Esophagus squamous epithelium (tissue), 5 donors: ENCODE data around the gene RBM6. TPM values are rescaled to one million over a fixed set of nuclear protein-coding genes. Genes with fewer than 3 reads are reported as not detected.
"Not testable (repeated sequence)": the region's sequence is repeated elsewhere in the genome, so short reads cannot be mapped to it uniquely, and the experiment has no call there.

Experiments
- DNase-seq: peaks from one replicate; lab custom pipeline; 2025; lab: John Stamatoyannopoulos, UW
- H3K27ac ChIP-seq, 4 donors: fragments of 200-600 bp; sonication (generic); one replicate each; pipeline ENCODE4 v1.5.1; 2016 to 2019; ENCODE audit warnings: mild to moderate bottlenecking in 1 of 4
- H3K27me3 ChIP-seq, 4 donors: fragments of 200-600 bp; sonication (generic); 1 replicate in 3 of 4; 2 replicates in 1 of 4; pipeline versions ENCODE4 v1.5.1 to v1.6.0; 2017 to 2021; ENCODE audit warnings: antibody characterized with exemption in 1 of 4
- H3K36me3 ChIP-seq, 3 donors: fragments of 200-600 bp; sonication (generic); one replicate each; pipeline ENCODE4 v1.5.1; 2016 to 2019
- H3K4me1 ChIP-seq, 3 donors: fragments of 200-600 bp; sonication (generic); one replicate each; pipeline ENCODE4 v1.5.1; 2017 to 2019
- H3K4me3 ChIP-seq, 4 donors: fragments of 200-600 bp; sonication (generic); 1 replicate in 3 of 4; 2 replicates in 1 of 4; pipeline ENCODE4 v1.5.1; 2016 to 2019; ENCODE audit warnings: mild to moderate bottlenecking in 2 of 4, moderate library complexity in 1 of 4
- H3K9me3 ChIP-seq, 3 donors: fragments of 200-600 bp; sonication (generic); one replicate each; pipeline ENCODE4 v1.5.1; 2016 to 2019
- CTCF ChIP-seq, 6 experiments: fragments of 450-650 bp in 4 of 6; fragments of 200-600 bp in 2 of 6; sonication (generic) in 2 of 6; IDR thresholded peaks; one replicate each; pipeline ENCODE4 v1.5.1; 2016 to 2019; ENCODE audit warnings: antibody characterized with exemption in 6 of 6, mild to moderate bottlenecking in 4 of 6, moderate library complexity in 4 of 6
- POLR2A ChIP-seq, 4 donors: fragments of 450-650 bp; IDR thresholded peaks; one replicate each; pipeline ENCODE4 v1.6.1; 2017; ENCODE audit warnings: antibody characterized with exemption in 4 of 4, mild to moderate bottlenecking in 4 of 4, moderate library complexity in 3 of 4
- WGBS, 2 donors: methylation state at CpG; one replicate each; pipeline ENCODE4 v1.1.5; 2018; 5-methylcytosine and 5-hydroxymethylcytosine counted together
- intact Hi-C: fragments of 100-400 bp; cut with DNase I; formaldehyde crosslinking; loops from one replicate; pipeline ENCODE4 v1.15.0; 2022
- total RNA-seq, 4 donors: library from RNA; depleted of rRNA; stranded (reverse); fragments of >200 nt; gene quantifications; one replicate each; pipeline ENCODE4 v1.1.0, GENCODE V29; 2016
- donor health status: DM: yes; HTN: yes; CAD: no.

The RBM6 gene
- total RNA-seq, 4 donors from 2014 or later, result 32.2 to 85.1 (median 42.7) TPM

DNA sequence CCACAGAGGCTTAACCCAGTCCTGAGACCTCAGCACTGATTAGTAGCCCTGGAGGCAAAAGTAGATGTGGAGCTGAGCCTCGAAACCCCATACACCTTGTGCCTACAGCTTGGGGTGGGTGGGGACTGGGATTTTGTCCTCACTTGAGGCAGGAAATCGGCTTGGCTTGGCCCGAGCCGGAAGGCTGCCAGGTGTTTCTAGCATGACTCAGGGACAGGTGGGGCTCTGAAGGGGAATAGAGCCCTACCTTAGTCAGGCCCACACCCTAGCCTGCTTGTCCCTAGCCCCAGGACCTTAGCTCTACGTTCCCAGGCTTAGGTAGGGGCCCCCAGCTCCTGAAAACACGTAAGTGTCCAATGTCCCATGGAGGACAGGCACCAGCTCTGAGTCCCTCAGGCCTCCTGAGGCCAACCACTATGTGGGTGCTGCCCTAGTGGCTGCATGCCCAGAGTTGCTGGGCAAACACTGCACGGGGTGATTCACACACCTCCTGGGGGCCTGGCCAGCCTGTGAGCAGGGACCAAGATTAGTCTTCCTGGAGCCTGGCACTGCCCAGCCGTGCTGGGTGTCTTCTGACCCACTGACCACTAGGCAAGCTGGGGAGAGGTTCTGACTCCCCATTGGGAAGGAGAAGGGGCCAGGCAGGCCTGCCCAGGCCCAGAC lies 39.3 kb upstream of the RBM6 start:
- DNase-seq, result no peak
- H3K4me1 ChIP-seq, result peaks cover 36 to 73% (median 38%) of the 10 kb centered on the region in 3 donors
- TF ChIP-seq CTCF (IDR thresholded peaks at IDR 0.05), result no peak
- TF ChIP-seq POLR2A (IDR thresholded peaks at IDR 0.05), result peak in 1 of 4 donors; percentile 41
- WGBS, 2 donors, result 18 to 43% methylated on average over 2 of the region's 8 CpGs
- peaks cover 0 to 31% (median 0%) of the 10 kb centered on the region in 3 donors for H3K36me3 ChIP-seq
- no peaks in the 10 kb centered on the region for H3K27me3 ChIP-seq
- peak overlapping the region; percentile 84 to 91 (median 88) for H3K27ac ChIP-seq
- intact Hi-C loops, result loop anchor here (5.0 kb wide), 1 partner anchor 98 kb away; the partner anchor contains the start of gene INKA1
- H3K4me3 ChIP-seq, result peak overlapping the region in 3 of 4 donors; percentile 12 to 63 (median 48)
- no peaks in the 10 kb centered on the region for H3K9me3 ChIP-seq

- Histone ChIP-seq H3K4me3 (peak overlapping the region; percentile 28 to 63 (median 50)), H3K27ac (peak overlapping the region; percentile 84 to 91 (median 88)), H3K27me3 (no peaks in the 10 kb centered on the region), H3K9me3 (no peaks in the 10 kb centered on the region), H3K4me1 (peaks cover 46 to 83% (median 49%) of the 10 kb centered on the region in 3 donors), H3K36me3 (peaks cover 0 to 21% (median 0%) of the 10 kb centered on the region in 3 donors)
- WGBS, 2 donors, result 38 to 41% methylated on average over 3 to 5 of the region's 11 CpGs
- no peak for DNase-seq
- intact Hi-C loops, result loop anchor here (5.0 kb wide), 1 partner anchor 99 kb away; the partner anchor contains the start of gene INKA1
- TF ChIP-seq CTCF (IDR thresholded peaks at IDR 0.05), result no peak
- TF ChIP-seq POLR2A (IDR thresholded peaks at IDR 0.05), result no peak
Observed at GRCh38 chr3:49901366-49902339, 38.3 kb upstream of the RBM6 start.

GRCh38 chr3:49902511-49903345 lies 37.2 kb upstream of the RBM6 start:
- Histone ChIP-seq H3K36me3 (peaks cover 0 to 10% (median 0%) of the 10 kb centered on the region in 3 donors), H3K4me1 (peaks cover 48 to 86% (median 49%) of the 10 kb centered on the region in 3 donors), H3K9me3 (no peaks in the 10 kb centered on the region), H3K27ac (peak overlapping the region; percentile 84 to 91 (median 88)), H3K4me3 (peak overlapping the region; percentile 28 to 63 (median 50)), H3K27me3 (no peaks in the 10 kb centered on the region)
- 40 to 60% methylated on average over 1 to 13 of the region's 44 CpGs for WGBS, 2 donors
- no peak for TF ChIP-seq POLR2A (IDR thresholded peaks at IDR 0.05)
- TF ChIP-seq CTCF (IDR thresholded peaks at IDR 0.05), result no peak
- intact Hi-C loops, result loop anchor here (5.0 kb wide), 1 partner anchor 100 kb away; the partner anchor contains the start of gene INKA1
- no peak for DNase-seq

DNA sequence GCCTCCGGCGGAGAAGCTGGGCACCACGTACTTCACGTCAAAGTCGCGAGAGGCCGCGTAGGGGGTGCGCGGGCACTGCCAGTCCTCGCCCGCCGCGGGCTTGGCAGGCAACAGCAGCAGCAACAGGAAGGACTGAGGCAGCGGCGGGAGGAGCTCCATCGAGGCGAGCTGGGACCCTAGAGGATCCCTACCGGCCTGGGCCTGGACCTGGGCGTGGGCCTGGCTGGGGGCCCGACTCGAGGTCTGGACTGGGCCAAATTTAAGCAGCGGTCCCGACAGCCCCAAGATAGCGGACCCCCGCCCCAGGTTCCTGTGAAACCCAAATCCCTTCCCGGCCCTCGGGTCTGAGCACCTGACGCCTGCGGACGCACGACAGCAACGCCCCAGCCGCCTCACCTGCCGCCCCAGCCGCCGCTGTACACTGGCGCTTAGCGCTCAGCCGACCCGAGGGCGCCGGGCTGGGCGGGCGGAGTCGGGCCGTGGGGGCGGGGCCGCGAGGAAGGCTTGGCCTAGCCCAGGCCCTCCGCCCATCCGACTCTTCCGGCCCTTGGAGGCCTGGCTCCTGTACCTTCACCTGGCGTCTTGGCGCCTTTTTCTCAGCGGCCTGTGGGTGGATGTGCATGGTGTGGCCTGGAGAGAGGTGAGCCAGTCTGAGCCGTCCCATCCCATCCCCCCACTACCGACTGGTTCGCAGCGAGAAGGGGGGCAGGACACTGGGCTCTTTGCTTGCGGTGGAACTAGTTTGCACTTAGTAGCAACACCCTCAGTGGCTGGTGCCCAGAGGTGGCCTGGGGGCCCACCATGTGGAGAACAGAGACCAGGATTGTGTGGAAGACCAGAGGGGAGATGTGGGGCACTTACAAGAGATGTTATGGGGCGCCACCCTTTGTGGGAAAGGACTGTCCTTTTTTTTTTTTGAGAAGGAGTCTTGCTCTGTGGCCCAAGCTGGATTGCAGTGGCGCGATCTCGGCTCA lies 36.2 kb upstream of the RBM6 start, which contains the start of gene MST1R:
MST1R (minus strand) TSS at position 423 of the 974 bp plus-strand sequence; CDS start at position 159, 264 bp downstream.
- Histone ChIP-seq H3K27me3 (no peaks in the 10 kb centered on the region), H3K4me1 (peaks cover 48 to 80% (median 49%) of the 10 kb centered on the region in 3 donors), H3K4me3 (peak within 1 kb of the TSS; percentile 28 to 63 (median 50)), H3K27ac (peak within 1 kb of the TSS; percentile 84 to 91 (median 88)), H3K9me3 (no peaks in the 10 kb centered on the region), H3K36me3 (peaks cover 0 to 7% (median 0%) of the 10 kb centered on the region in 3 donors)
- WGBS, 2 donors, result 41 to 47% methylated on average over 11 to 21 of the region's 65 CpGs
- DNase-seq, result peak; percentile 12
- intact Hi-C loops, result loop anchor here (5.0 kb wide), 1 partner anchor 101 kb away; the partner anchor contains the start of gene INKA1
- TF ChIP-seq CTCF (IDR thresholded peaks at IDR 0.05) (peak in 3 of 6 experiments; percentile 8 to 24 (median 15)), POLR2A (IDR thresholded peaks at IDR 0.05) (peak in 3 of 4 donors; percentile 55 to 79 (median 65))

DNA sequence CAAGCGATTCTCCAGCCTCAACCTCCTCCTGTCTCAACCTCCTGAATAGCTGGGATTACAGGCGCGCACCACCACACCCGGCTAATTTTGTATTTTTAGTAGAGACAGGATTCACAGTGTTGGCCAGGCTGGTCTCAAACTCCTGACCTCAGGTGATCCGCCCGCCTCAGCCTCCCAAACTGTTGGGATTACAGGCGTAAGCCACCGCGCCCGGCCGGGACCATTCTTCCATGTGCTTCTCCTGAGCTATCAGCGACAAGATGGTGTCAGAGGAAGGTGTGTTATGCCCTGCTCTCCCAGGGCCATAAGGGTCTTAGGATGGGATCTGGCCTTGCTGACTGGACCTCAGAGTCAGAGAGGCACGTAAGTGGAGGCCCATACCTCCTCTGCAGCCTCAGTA lies 35.5 kb upstream of the RBM6 start:
- Histone ChIP-seq H3K27ac (peak overlapping the region; percentile 84 to 91 (median 88)), H3K4me1 (peaks cover 45 to 74% (median 48%) of the 10 kb centered on the region in 3 donors), H3K36me3 (peaks cover 0 to 14% (median 5%) of the 10 kb centered on the region in 3 donors), H3K4me3 (peak overlapping the region in 2 of 4 donors; percentile 52 to 63)
- intact Hi-C loops, result loop anchor here (5.0 kb wide), 1 partner anchor 102 kb away; the partner anchor contains the start of gene INKA1
- 87 to 91% methylated on average over 7 to 10 of the region's 13 CpGs for WGBS, 2 donors
- not testable (repeated sequence) for H3K27me3 ChIP-seq, DNase-seq, H3K9me3 ChIP-seq
